Esophagus squamous epithelium (tissue), 4 donors: ENCODE data around the gene SV2B.

Experiments
- CTCF ChIP-seq, 6 experiments: fragments of 450-650 bp in 4 of 6; fragments of 200-600 bp in 2 of 6; sonication (generic) in 2 of 6; IDR thresholded peaks; one replicate each; pipeline ENCODE4 v1.5.1; 2016 to 2019; ENCODE audit warnings: antibody characterized with exemption in 6 of 6, mild to moderate bottlenecking in 4 of 6, moderate library complexity in 4 of 6
- POLR2A ChIP-seq, 4 donors: fragments of 450-650 bp; IDR thresholded peaks; one replicate each; pipeline ENCODE4 v1.6.1; 2017; ENCODE audit warnings: antibody characterized with exemption in 4 of 4, mild to moderate bottlenecking in 4 of 4, moderate library complexity in 3 of 4

- TF ChIP-seq CTCF (IDR thresholded peaks at IDR 0.05) (no peak), POLR2A (IDR thresholded peaks at IDR 0.05) (no peak)
These were observed 34.6 kb upstream of the SV2B start for GRCh38 chr15:91065505-91065904.
